ENCODE results near the gene IQSEC3. TPM values are rescaled to one million over a fixed set of nuclear protein-coding genes. Genes with fewer than 3 reads are reported as not detected.

IQSEC3 gene
- total and polyA plus RNA-seq, 10 of the 15 experiments (the other 5 are each of a cell fraction or from before 2014, with no cell fraction given), result not detected

GRCh38 chr12:87315-87714, 20.7 kb downstream of the IQSEC3 start:
- H3K4me3 ChIP-seq, result no peak overlapping the region
- POLR2A ChIA-PET, result no interaction called here
- in situ Hi-C loops (cut with MboI) (no loop called here), intact Hi-C loops (cut with micrococcal nuclease; ENCODE audit: unreplicated experiment) (no loop called here)
- no peaks in the 10 kb centered on the region for H3K79me2 ChIP-seq (ENCODE audit: control insufficient read depth, insufficient read depth, low read length)
- no peak overlapping the region for H3K9ac ChIP-seq (ENCODE audit: control insufficient read depth, insufficient read depth, low read length)
- H3K27me3 ChIP-seq (replicated peaks in 1 of 2; ENCODE audit: control insufficient read depth in 2 of 2, insufficient read depth in 2 of 2, low read length in 1 of 2), result peaks cover 2 to 5% of the 10 kb centered on the region in 2 experiments; a peak in 3 of 4 replicates
- H4K20me1 ChIP-seq (ENCODE audit: control insufficient read depth, insufficient read depth), result no peaks in the 10 kb centered on the region
- no peak overlapping the region for H3K27ac ChIP-seq (ENCODE audit: control insufficient read depth, insufficient read depth)
- ATAC-seq, result no peak
- SMC1A ChIA-PET (ENCODE audit: uncharacterized antibody, unreplicated experiment), result no interaction called here
- TF ChIP-seq NKRF (conservative IDR thresholded peaks at IDR 0.05) (no peak), NRF1 (conservative IDR thresholded peaks at IDR 0.05; ENCODE audit: low read depth, low read length) (no peak), TCF12 (IDR thresholded peaks at IDR 0.05; ENCODE audit: low read depth, low read length) (no peak), ZNF687 (IDR thresholded peaks at IDR 0.05) (no peak), GATAD2B (conservative IDR thresholded peaks at IDR 0.05; ENCODE audit: low read depth) (no peak), POLR2AphosphoS5 (IDR thresholded peaks at IDR 0.05; ENCODE audit: low read length) (no peak), RBBP5 (conservative IDR thresholded peaks at IDR 0.05) (no peak), EED (IDR thresholded peaks at IDR 0.05; ENCODE audit: low read depth) (no peak), PAX8 (IDR thresholded peaks at IDR 0.05) (no peak), ZNF24 (IDR thresholded peaks at IDR 0.05) (no peak), IRF3 (IDR thresholded peaks at IDR 0.05) (no peak), PML (IDR thresholded peaks at IDR 0.05; ENCODE audit: low read length) (no peak), POU2F2 (IDR thresholded peaks at IDR 0.05; ENCODE audit: borderline replicate concordance, low read depth, low read length) (no peak), MLLT1 (IDR thresholded peaks at IDR 0.05) (no peak), SUPT20H (IDR thresholded peaks at IDR 0.05; ENCODE audit: borderline replicate concordance, control insufficient read depth, low read depth, low read length) (no peak), HCFC1 (IDR thresholded peaks at IDR 0.05; ENCODE audit: low read length) (no peak), HDAC2 (IDR thresholded peaks at IDR 0.05) (no peak), HDAC6 (IDR thresholded peaks at IDR 0.05; ENCODE audit: unreplicated experiment) (no peak), RELA (IDR thresholded peaks at IDR 0.05; ENCODE audit: borderline replicate concordance, partially characterized antibody) (no peak)
- CTCF ChIA-PET, result no interaction called here
- no peak overlapping the region for H3K4me2 ChIP-seq (ENCODE audit: control insufficient read depth, insufficient read depth)
- DNase-seq (ENCODE audit: low read depth, low spot score), result no peak
- no peaks in the 10 kb centered on the region; the same call in 2 of the 3 replicates for H3K9me3 ChIP-seq (replicated peaks; ENCODE audit: control insufficient read depth, insufficient read depth, low read length)
- no peak overlapping the region for H2AFZ ChIP-seq (ENCODE audit: control insufficient read depth, low read depth, low read length)
- no peak for FAIRE-seq
- H3K4me1 ChIP-seq (ENCODE audit: control insufficient read depth, insufficient read depth, low read length), result no peaks in the 10 kb centered on the region
- 3% methylated on average over 2 of the region's 2 CpGs for WGBS (ENCODE audit: insufficient coverage, insufficient replicate concordance, low lambda C conversion rate, missing lambda C conversion rate)
- H3K36me3 ChIP-seq (ENCODE audit: control insufficient read depth in 2 of 2, insufficient read depth in 2 of 2, low read length in 1 of 2), result no peaks in the 10 kb centered on the region
- BruUV-seq (replicated peaks), result no TSS peak
- RAD21 ChIA-PET (ENCODE audit: unreplicated experiment), result no interaction called here
